ENCODE results near the gene SCUBE3. TPM values are rescaled to one million over a fixed set of nuclear protein-coding genes. Genes with fewer than 3 reads are reported as not detected.

SCUBE3 gene
- total and polyA plus RNA-seq, 2 donors (not counting 1 experiment from before 2014, with no cell fraction given): not detected

DNA sequence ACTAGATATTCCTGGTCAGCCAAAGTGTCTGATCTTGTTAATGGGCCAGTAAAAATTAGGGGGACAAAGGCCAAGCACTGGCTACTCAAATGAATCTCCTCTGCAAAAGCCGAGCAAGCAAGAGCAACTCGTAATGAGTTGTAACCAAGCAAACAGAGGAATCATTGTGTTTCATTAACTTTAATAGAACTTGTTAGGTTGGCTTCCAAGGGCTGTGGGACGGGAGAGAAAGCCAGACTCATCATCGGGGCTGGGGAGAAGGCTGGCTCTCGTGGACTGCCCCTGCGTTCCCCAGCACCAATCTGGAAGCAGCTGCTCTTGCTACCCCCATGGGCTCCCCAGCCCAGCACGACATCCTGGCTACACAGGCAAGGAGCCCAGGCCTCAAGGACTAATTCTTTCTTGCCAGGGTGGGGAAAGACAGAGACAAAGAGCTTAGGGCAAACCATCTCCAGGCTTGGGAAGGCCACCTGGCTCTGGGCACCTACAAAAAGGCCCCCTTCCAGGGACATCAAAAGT, 10.5 kb upstream of the SCUBE3 start:
- Histone ChIP-seq H4K20me1 (ENCODE audit: control insufficient read depth, insufficient read depth, low read length, poor library complexity, severe bottlenecking) (no peaks in the 10 kb centered on the region), H3K4me3 (ENCODE audit: control extremely low read depth in 1 of 5, extremely low read depth in 1 of 5, insufficient read depth in 1 of 5, low read depth in 2 of 5, low read length in 4 of 5) (no peak overlapping the region), H3K79me2 (ENCODE audit: control insufficient read depth, insufficient read depth, low read length) (no peaks in the 10 kb centered on the region), H3K4me2 (replicated peaks; ENCODE audit: low read depth, low read length, poor library complexity, severe bottlenecking) (no peak overlapping the region), H3K27ac (ENCODE audit: low read length in 2 of 2) (no peak overlapping the region), H3K27me3 (replicated peaks in 1 of 4; ENCODE audit: control extremely low read depth in 1 of 4, control insufficient read depth in 3 of 4, insufficient read depth in 4 of 4, low read length in 3 of 4) (peaks cover 0 to 27% (median 7%) of the 10 kb centered on the region in 4 experiments), H3K4me1 (ENCODE audit: control insufficient read depth in 2 of 2, insufficient read depth in 2 of 2, low read length in 2 of 2) (no peaks in the 10 kb centered on the region), H3K36me3 (replicated peaks in 1 of 2; ENCODE audit: control extremely low read depth in 1 of 2, control insufficient read depth in 1 of 2, extremely low read depth in 1 of 2, insufficient read depth in 2 of 2, low read length in 1 of 2) (no peaks in the 10 kb centered on the region), H3K9me3 (ENCODE audit: control extremely low read depth in 1 of 3, control insufficient read depth in 2 of 3, insufficient read depth in 1 of 3, low read length in 2 of 3) (no peaks in the 10 kb centered on the region), H3K9ac (ENCODE audit: low read length) (no peak overlapping the region), H2AFZ (ENCODE audit: insufficient read depth, low read depth, low read length, poor library complexity, severe bottlenecking) (no peak overlapping the region)
- ATAC-seq (ENCODE audit: low read depth): no peak
- 89% methylated on average over 7 of the region's 7 CpGs for WGBS (ENCODE audit: insufficient coverage)
- Mint-ChIP-seq H3K9me3 (ENCODE audit: insufficient read depth) (no peaks in the 10 kb centered on the region), H3K4me1 (no peaks in the 10 kb centered on the region), H3K4me3 (no peak overlapping the region), H3K27ac (no peak overlapping the region), H3K27me3 (peaks cover 60% of the 10 kb centered on the region)
- no peak for TF ChIP-seq EZH2 (IDR thresholded peaks at IDR 0.05; ENCODE audit: borderline replicate concordance, insufficient read depth, low read depth, low read length, poor library complexity, severe bottlenecking)
- TF ChIP-seq, protein P1, sequence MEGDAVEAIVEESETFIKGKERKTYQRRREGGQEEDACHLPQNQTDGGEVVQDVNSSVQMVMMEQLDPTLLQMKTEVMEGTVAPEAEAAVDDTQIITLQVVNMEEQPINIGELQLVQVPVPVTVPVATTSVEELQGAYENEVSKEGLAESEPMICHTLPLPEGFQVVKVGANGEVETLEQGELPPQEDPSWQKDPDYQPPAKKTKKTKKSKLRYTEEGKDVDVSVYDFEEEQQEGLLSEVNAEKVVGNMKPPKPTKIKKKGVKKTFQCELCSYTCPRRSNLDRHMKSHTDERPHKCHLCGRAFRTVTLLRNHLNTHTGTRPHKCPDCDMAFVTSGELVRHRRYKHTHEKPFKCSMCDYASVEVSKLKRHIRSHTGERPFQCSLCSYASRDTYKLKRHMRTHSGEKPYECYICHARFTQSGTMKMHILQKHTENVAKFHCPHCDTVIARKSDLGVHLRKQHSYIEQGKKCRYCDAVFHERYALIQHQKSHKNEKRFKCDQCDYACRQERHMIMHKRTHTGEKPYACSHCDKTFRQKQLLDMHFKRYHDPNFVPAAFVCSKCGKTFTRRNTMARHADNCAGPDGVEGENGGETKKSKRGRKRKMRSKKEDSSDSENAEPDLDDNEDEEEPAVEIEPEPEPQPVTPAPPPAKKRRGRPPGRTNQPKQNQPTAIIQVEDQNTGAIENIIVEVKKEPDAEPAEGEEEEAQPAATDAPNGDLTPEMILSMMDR (IDR thresholded peaks at IDR 0.05): no peak
- ChIA-PET POLR2A (no interaction called here), CTCF (no interaction called here)
- no peak for DNase-seq
- intact Hi-C loops (cut with micrococcal nuclease): no loop called here

DNA sequence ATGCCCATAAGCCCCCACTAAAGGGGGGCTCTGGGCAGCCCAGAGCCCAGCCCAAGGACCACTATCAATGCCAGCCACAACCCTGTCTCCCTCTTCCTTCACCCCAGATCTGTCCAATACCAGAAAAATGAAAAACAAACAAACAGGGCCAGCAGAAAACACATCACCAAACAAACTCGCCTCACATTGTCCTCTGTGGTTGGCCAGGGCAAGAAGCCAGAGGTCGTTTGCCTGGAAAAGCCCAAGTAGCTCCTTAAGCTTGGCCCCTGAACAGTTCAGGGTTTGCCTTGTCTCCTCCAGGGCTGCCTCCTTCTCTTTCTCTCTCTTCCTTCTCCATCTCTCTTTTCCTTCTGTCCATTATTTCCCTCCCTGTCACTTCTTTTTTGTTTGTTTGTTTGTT, 10.1 kb upstream of the SCUBE3 start:
- Mint-ChIP-seq H3K27ac (no peak overlapping the region), H3K4me3 (no peak overlapping the region), H3K27me3 (peaks cover 62% of the 10 kb centered on the region), H3K4me1 (no peaks in the 10 kb centered on the region), H3K9me3 (ENCODE audit: insufficient read depth) (no peaks in the 10 kb centered on the region)
- TF ChIP-seq, protein P1 (IDR thresholded peaks at IDR 0.05): no peak
- TF ChIP-seq EZH2 (IDR thresholded peaks at IDR 0.05; ENCODE audit: borderline replicate concordance, insufficient read depth, low read depth, low read length, poor library complexity, severe bottlenecking): no peak
- Histone ChIP-seq H3K36me3 (replicated peaks in 1 of 2; ENCODE audit: control extremely low read depth in 1 of 2, control insufficient read depth in 1 of 2, extremely low read depth in 1 of 2, insufficient read depth in 2 of 2, low read length in 1 of 2) (no peaks in the 10 kb centered on the region), H3K4me2 (replicated peaks; ENCODE audit: low read depth, low read length, poor library complexity, severe bottlenecking) (no peak overlapping the region), H3K9me3 (ENCODE audit: control extremely low read depth in 1 of 3, control insufficient read depth in 2 of 3, insufficient read depth in 1 of 3, low read length in 2 of 3) (no peaks in the 10 kb centered on the region), H3K9ac (ENCODE audit: low read length) (no peak overlapping the region), H3K4me1 (ENCODE audit: control insufficient read depth in 2 of 2, insufficient read depth in 2 of 2, low read length in 2 of 2) (no peaks in the 10 kb centered on the region), H3K27ac (ENCODE audit: low read length in 2 of 2) (no peak overlapping the region), H4K20me1 (ENCODE audit: control insufficient read depth, insufficient read depth, low read length, poor library complexity, severe bottlenecking) (no peaks in the 10 kb centered on the region), H3K4me3 (ENCODE audit: control extremely low read depth in 1 of 5, extremely low read depth in 1 of 5, insufficient read depth in 1 of 5, low read depth in 2 of 5, low read length in 4 of 5) (no peak overlapping the region), H3K79me2 (ENCODE audit: control insufficient read depth, insufficient read depth, low read length) (no peaks in the 10 kb centered on the region), H2AFZ (ENCODE audit: insufficient read depth, low read depth, low read length, poor library complexity, severe bottlenecking) (no peak overlapping the region), H3K27me3 (replicated peaks in 1 of 4; ENCODE audit: control extremely low read depth in 1 of 4, control insufficient read depth in 3 of 4, insufficient read depth in 4 of 4, low read length in 3 of 4) (peaks cover 0 to 23% (median 7%) of the 10 kb centered on the region in 4 experiments)
- WGBS (ENCODE audit: insufficient coverage): 60% methylated on average over 2 of the region's 2 CpGs
- no peak for ATAC-seq (ENCODE audit: low read depth)
- intact Hi-C loops (cut with micrococcal nuclease): no loop called here
- POLR2A ChIA-PET: no interaction called here
- no peak for DNase-seq
- CTCF ChIA-PET: no interaction called here

Data from B cell (primary cell).